Liver (tissue), 9 donors: ENCODE measurements around the gene COPZ1. TPM values are rescaled to one million over a fixed set of nuclear protein-coding genes. Genes with fewer than 3 reads are reported as not detected.
A peak's percentile ranks its signal among the peaks of the same experiment; 100 is the strongest.

Experiments used
- DNase-seq: peaks from one replicate; pipeline ENCODE4 v3.0.0-alpha.2; 2017; ENCODE audit warnings: low spot score
- H3K27ac ChIP-seq, 2 donors: one replicate each; pipeline ENCODE4 v1.7.0; 2013; ENCODE audit warnings: inconsistent platforms in 2 of 2, low read length in 2 of 2, control low read depth in 1 of 2, low read depth in 1 of 2, mild to moderate bottlenecking in 1 of 2
- H3K27me3 ChIP-seq, 4 donors: one replicate each; pipeline versions ENCODE4 v1.6.1 to v1.7.0; 2013; ENCODE audit warnings: low read length in 3 of 4, inconsistent platforms in 1 of 4, mild to moderate bottlenecking in 1 of 4, moderate library complexity in 1 of 4; ENCODE audit not compliant: control insufficient read depth in 4 of 4, insufficient read depth in 4 of 4
- H3K36me3 ChIP-seq, 4 donors: one replicate each; pipeline versions ENCODE4 v1.6.1 to v1.7.0; 2013; ENCODE audit warnings: low read length in 3 of 4, mild to moderate bottlenecking in 3 of 4, low read depth in 1 of 4, moderate library complexity in 1 of 4; ENCODE audit not compliant: control insufficient read depth in 4 of 4, insufficient read depth in 3 of 4
- H3K4me1 ChIP-seq, 4 donors: one replicate each; pipeline versions ENCODE4 v1.6.1 to v1.7.0; 2013; ENCODE audit warnings: low read length in 3 of 4, mild to moderate bottlenecking in 3 of 4, moderate library complexity in 1 of 4; ENCODE audit not compliant: control insufficient read depth in 4 of 4, insufficient read depth in 4 of 4
- H3K4me3 ChIP-seq, 3 donors: one replicate each; pipeline versions ENCODE4 v1.6.1 to v1.7.0; 2013; ENCODE audit warnings: low read length in 3 of 3, control low read depth in 1 of 3, low read depth in 1 of 3, mild to moderate bottlenecking in 1 of 3
- H3K9ac ChIP-seq, 2 donors: one replicate each; pipeline ENCODE4 v1.7.0; 2013; ENCODE audit warnings: low read length in 2 of 2, mild to moderate bottlenecking in 2 of 2, moderate library complexity in 2 of 2, control low read depth in 1 of 2, low read depth in 1 of 2
- H3K9me3 ChIP-seq, 4 donors: one replicate each; pipeline versions ENCODE4 v1.6.1 to v1.7.0; 2013; ENCODE audit warnings: low read length in 3 of 4; ENCODE audit not compliant: control insufficient read depth in 4 of 4
- CTCF ChIP-seq: fragments of 150-350 bp; IDR thresholded peaks from 2 replicates; pipeline ENCODE4 v1.5.1; 2017; ENCODE audit warnings: improper control_type of control experiment, low read depth, low read length; ENCODE audit not compliant: missing input control
- EGR1 ChIP-seq, 2 donors: IDR thresholded peaks; 2 replicates each; pipeline ENCODE4 v1.6.1; 2016 to 2018; ENCODE audit warnings: antibody characterized with exemption in 2 of 2, low read depth in 2 of 2
- FOXA1 ChIP-seq: IDR thresholded peaks from 2 replicates; pipeline ENCODE4 v1.6.1; 2016; ENCODE audit warnings: antibody characterized with exemption
- FOXA2 ChIP-seq: IDR thresholded peaks from 2 replicates; pipeline ENCODE4 v1.6.1; 2016; ENCODE audit warnings: antibody characterized with exemption
- GABPA ChIP-seq, 2 donors: IDR thresholded peaks in 1 of 2; conservative IDR thresholded peaks in 1 of 2; 2 replicates each; pipeline ENCODE4 v1.6.1; 2016; ENCODE audit warnings: antibody characterized with exemption in 2 of 2, mild to moderate bottlenecking in 1 of 2, moderate library complexity in 1 of 2
- HNF4A ChIP-seq, 2 donors: conservative IDR thresholded peaks; 2 replicates each; pipeline ENCODE4 v1.6.1; 2016; ENCODE audit warnings: antibody characterized with exemption in 2 of 2, mild to moderate bottlenecking in 2 of 2
- HNF4G ChIP-seq: IDR thresholded peaks from 2 replicates; pipeline ENCODE4 v1.6.1; 2016; ENCODE audit warnings: antibody characterized with exemption
- JUND ChIP-seq, 2 donors: IDR thresholded peaks; 2 replicates each; pipeline ENCODE4 v1.6.1; 2016; ENCODE audit warnings: antibody characterized with exemption in 2 of 2
- MAX ChIP-seq: IDR thresholded peaks from 2 replicates; pipeline ENCODE4 v1.6.1; 2016; ENCODE audit warnings: antibody characterized with exemption
- NR2F2 ChIP-seq: IDR thresholded peaks from 2 replicates; pipeline ENCODE4 v1.6.1; 2016; ENCODE audit warnings: antibody characterized with exemption
- RAD21 ChIP-seq, 2 donors: IDR thresholded peaks; 2 replicates each; pipeline ENCODE4 v1.6.1; 2016; ENCODE audit warnings: antibody characterized with exemption in 2 of 2, mild to moderate bottlenecking in 2 of 2
- RXRA ChIP-seq, 2 donors: IDR thresholded peaks; 2 replicates each; pipeline ENCODE4 v1.6.1; 2017 to 2018; ENCODE audit warnings: antibody characterized with exemption in 2 of 2, mild to moderate bottlenecking in 1 of 2
- SP1 ChIP-seq: IDR thresholded peaks from 2 replicates; pipeline ENCODE4 v1.6.1; 2018; ENCODE audit warnings: antibody characterized with exemption, mild to moderate bottlenecking
- TAF1 ChIP-seq: conservative IDR thresholded peaks from 2 replicates; pipeline ENCODE4 v1.6.1; 2016; ENCODE audit warnings: antibody characterized with exemption, mild to moderate bottlenecking
- YY1 ChIP-seq: IDR thresholded peaks from 2 replicates; pipeline ENCODE4 v1.6.1; 2016; ENCODE audit warnings: antibody characterized with exemption, mild to moderate bottlenecking
- ZBTB33 ChIP-seq: IDR thresholded peaks from 2 replicates; pipeline ENCODE4 v1.6.1; 2016; ENCODE audit warnings: antibody characterized with exemption
- WGBS: extraction: QIAGEN DNeasy Blood & Tissue Kit; methylation state at CpG from one replicate; pipeline ENCODE4 v1.1.7; 2013; 5-methylcytosine and 5-hydroxymethylcytosine counted together
- polyA plus RNA-seq, 2 donors: library from polyadenylated mRNA; stranded (reverse) in 1 of 2; unstranded in 1 of 2; fragments of 200-250 nt in 1 of 2; fragments of >200 nt in 1 of 2; fragmentation: Nextera tagmentation in 1 of 2; extraction: Ambion mirVana in 1 of 2; gene quantifications; one replicate each; pipeline versions ENCODE4 v1.2.1 to v1.2.3, GENCODE V29; 2013 to 2015
- total RNA-seq, 2 donors: library from RNA; depleted of rRNA; stranded (reverse); fragments of >200 nt; gene quantifications; one replicate each; pipeline ENCODE4 v1.2.3, GENCODE V29; 2014
- TF ChIP-seq, protein P1 (sequence below): IDR thresholded peaks from 2 replicates; pipeline ENCODE4 v1.6.1; 2016; ENCODE audit warnings: antibody characterized with exemption
- TF ChIP-seq, protein P2 (sequence below): IDR thresholded peaks from 2 replicates; pipeline ENCODE4 v1.6.1; 2016; ENCODE audit warnings: antibody characterized with exemption, mild to moderate bottlenecking
- donor health status: healthy.
- donor health status: healthy.
- donor health status: healthy.
- donor health status: healthy.
- donor health status: healthy.

Gene COPZ1
- total and polyA plus RNA-seq, 4 donors, result 54.6 to 92.6 (median 79.8) TPM

GRCh38 chr12:54300732-54301427, 24.1 kb upstream of the COPZ1 start, which contains the start of gene NFE2:
Gene NFE2 (minus strand): TSS chr12:54301015. CDS start chr12:54295248, 5,767 bp downstream.
- Histone ChIP-seq H3K36me3 (no peaks in the 10 kb centered on the region), H3K9ac (no peak within 1 kb of the TSS), H3K27ac (peak within 1 kb of the TSS in 1 of 2 donors; percentile 28), H3K4me3 (peak within 1 kb of the TSS in 1 of 3 donors; percentile 2), H3K9me3 (no peaks in the 10 kb centered on the region), H3K4me1 (peaks cover 2 to 18% (median 7%) of the 10 kb centered on the region in 4 donors), H3K27me3 (no peaks in the 10 kb centered on the region)
- WGBS, result 9% methylated on average over 26 of the region's 26 CpGs
- TF ChIP-seq CTCF, result no peak
- no peak for TF ChIP-seq FOXA2
- TF ChIP-seq JUND (IDR thresholded peaks at IDR 0.05), result no peak
- TF ChIP-seq, protein P1, sequence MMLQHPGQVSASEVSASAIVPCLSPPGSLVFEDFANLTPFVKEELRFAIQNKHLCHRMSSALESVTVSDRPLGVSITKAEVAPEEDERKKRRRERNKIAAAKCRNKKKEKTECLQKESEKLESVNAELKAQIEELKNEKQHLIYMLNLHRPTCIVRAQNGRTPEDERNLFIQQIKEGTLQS, result no peak
- TF ChIP-seq GABPA (IDR thresholded peaks at IDR 0.05 in 1 of 2, conservative IDR thresholded peaks at IDR 0.05 in 1 of 2), result no peak
- TF ChIP-seq, protein P2, sequence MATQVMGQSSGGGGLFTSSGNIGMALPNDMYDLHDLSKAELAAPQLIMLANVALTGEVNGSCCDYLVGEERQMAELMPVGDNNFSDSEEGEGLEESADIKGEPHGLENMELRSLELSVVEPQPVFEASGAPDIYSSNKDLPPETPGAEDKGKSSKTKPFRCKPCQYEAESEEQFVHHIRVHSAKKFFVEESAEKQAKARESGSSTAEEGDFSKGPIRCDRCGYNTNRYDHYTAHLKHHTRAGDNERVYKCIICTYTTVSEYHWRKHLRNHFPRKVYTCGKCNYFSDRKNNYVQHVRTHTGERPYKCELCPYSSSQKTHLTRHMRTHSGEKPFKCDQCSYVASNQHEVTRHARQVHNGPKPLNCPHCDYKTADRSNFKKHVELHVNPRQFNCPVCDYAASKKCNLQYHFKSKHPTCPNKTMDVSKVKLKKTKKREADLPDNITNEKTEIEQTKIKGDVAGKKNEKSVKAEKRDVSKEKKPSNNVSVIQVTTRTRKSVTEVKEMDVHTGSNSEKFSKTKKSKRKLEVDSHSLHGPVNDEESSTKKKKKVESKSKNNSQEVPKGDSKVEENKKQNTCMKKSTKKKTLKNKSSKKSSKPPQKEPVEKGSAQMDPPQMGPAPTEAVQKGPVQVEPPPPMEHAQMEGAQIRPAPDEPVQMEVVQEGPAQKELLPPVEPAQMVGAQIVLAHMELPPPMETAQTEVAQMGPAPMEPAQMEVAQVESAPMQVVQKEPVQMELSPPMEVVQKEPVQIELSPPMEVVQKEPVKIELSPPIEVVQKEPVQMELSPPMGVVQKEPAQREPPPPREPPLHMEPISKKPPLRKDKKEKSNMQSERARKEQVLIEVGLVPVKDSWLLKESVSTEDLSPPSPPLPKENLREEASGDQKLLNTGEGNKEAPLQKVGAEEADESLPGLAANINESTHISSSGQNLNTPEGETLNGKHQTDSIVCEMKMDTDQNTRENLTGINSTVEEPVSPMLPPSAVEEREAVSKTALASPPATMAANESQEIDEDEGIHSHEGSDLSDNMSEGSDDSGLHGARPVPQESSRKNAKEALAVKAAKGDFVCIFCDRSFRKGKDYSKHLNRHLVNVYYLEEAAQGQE, result no peak
- TF ChIP-seq SP1, result no peak
- no peak for TF ChIP-seq RAD21 (IDR thresholded peaks at IDR 0.05)
- TF ChIP-seq MAX, result no peak
- TF ChIP-seq FOXA1, result no peak
- TF ChIP-seq EGR1 (IDR thresholded peaks at IDR 0.05; ENCODE audit: low read depth in 2 of 2), result no peak
- no peak for TF ChIP-seq RXRA (IDR thresholded peaks at IDR 0.05)
- TF ChIP-seq YY1, result no peak
- no peak for TF ChIP-seq NR2F2
- no peak for TF ChIP-seq HNF4A (conservative IDR thresholded peaks at IDR 0.05)
- TF ChIP-seq HNF4G, result no peak
- TF ChIP-seq TAF1, result no peak
- TF ChIP-seq ZBTB33, result no peak
- DNase-seq, result peak; percentile 77
